A549 treated with dexamethasone at 1 μM for 4 hours (cell line): ENCODE results near the gene DNTTIP2. TPM values are rescaled to one million over a fixed set of nuclear protein-coding genes. Genes with fewer than 3 reads are reported as not detected.

ENCODE experiments used
- total RNA-seq: library from RNA; stranded (reverse); fragments of 200-300 nt; extraction: Qiagen RNA extraction; gene quantifications from 5 replicates; pipeline ENCODE4 v1.2.3, GENCODE V29; 2022

Gene DNTTIP2, protein sequence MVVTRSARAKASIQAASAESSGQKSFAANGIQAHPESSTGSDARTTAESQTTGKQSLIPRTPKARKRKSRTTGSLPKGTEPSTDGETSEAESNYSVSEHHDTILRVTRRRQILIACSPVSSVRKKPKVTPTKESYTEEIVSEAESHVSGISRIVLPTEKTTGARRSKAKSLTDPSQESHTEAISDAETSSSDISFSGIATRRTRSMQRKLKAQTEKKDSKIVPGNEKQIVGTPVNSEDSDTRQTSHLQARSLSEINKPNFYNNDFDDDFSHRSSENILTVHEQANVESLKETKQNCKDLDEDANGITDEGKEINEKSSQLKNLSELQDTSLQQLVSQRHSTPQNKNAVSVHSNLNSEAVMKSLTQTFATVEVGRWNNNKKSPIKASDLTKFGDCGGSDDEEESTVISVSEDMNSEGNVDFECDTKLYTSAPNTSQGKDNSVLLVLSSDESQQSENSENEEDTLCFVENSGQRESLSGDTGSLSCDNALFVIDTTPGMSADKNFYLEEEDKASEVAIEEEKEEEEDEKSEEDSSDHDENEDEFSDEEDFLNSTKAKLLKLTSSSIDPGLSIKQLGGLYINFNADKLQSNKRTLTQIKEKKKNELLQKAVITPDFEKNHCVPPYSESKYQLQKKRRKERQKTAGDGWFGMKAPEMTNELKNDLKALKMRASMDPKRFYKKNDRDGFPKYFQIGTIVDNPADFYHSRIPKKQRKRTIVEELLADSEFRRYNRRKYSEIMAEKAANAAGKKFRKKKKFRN
- 35.8 to 46.2 TPM (median 39.4 TPM) in 5 replicates for total RNA-seq

DNA sequence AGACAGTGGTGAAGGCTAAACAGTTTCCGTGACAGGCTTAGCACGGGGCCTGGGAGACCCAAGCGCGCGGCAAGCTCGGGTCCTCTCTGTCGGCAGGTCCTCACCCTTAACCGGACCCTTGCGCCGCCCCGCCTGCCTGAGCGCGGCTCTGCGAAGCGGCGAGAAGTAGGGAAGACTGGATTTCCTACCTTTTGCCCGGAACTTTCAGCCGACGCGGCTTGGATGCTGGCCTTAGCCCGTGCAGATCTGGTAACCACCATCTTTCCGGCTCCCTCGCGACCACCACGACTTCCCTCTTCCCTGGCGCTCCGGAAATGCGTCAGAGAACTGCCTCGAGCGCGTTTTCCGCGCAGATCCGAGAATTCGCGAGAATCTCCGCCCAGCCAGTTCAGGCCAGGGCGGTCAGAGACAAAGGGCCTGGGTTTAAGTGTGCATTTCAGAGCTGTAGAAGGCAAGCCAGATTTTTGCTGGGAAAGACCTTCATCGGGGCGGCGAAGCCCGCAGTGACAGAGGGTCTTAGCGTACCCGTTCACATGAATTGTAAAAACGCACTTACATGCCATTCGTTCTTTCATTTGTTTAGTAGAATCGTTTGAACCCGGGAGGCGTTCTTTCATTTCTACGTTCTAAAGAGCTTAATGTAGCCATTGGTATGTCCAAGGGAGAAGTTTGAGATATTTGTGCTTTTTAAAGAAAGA lies at the start of gene DNTTIP2:
Gene DNTTIP2, minus strand, starts transcription at position 318 of the 698 bp plus-strand sequence. Its CDS starts 58 bp downstream, at position 260.

DNA sequence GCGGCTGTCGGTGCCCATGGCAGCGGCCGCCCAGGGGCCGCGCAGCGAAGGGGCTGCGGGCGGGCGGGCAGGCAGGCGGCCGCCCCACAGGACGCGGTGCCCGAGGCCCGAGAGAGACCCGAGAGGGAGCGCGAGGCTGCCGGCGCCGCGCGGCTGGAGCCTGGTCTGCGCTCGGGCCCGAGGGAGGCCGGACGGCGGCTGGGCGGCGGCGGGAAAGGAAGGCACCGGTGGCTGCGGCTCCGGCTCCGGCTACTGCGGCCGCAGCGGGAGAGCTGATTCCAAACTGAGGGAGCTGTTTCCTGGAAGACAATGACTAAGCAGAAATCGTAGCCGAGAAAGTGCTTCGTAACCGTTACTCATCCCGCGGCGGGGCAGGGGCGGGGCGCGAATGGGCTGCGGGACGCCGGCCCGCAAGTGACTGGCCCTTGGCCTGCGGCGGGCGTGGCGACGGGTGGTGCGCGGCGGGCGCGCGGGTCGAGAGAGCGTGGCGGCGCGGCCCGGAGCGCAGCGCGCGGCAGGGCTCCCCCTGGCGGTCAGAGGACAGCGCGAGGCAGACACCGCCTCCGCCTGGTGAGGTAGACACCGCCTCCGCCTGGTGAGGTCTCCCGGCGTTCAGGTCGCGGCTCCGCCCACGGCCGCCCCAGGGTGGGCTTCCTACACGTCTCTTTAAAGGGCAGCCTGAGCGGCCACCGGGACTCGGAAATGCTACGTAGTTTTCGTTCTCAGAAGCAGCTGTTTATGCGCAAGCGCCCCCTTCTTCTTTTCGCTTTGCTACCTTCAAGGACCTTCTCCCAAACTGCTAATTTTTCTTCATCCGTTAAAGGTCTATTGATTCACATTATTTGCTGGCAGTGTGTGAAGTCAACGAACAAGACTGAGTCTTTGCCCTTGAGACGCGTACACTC lies 30.4 kb upstream of the DNTTIP2 start, which contains the start of gene GCLM:
Gene GCLM, minus strand, starts transcription at position 285 of the 905 bp plus-strand sequence. Its CDS starts 267 bp downstream, at position 18.

Other genes starting within 250 kb of the DNTTIP2 start
- 72.6 to 85.3 TPM (median 80.9 TPM) in 5 replicates for gene BCAR3, start 197.4 kb downstream of the DNTTIP2 start, total RNA-seq
- gene GCLM, start 30.2 kb upstream of the DNTTIP2 start, total RNA-seq = 70.6 to 86.1 TPM (median 76.0 TPM) in 5 replicates
- 0.12 to 0.35 TPM (median 0.18 TPM) in 5 replicates for gene ABCA4, start 241.9 kb upstream of the DNTTIP2 start, total RNA-seq